ENCODE data around the gene LRRIQ3. TPM values are rescaled to one million over a fixed set of nuclear protein-coding genes. Genes with fewer than 3 reads are reported as not detected.

The LRRIQ3 gene
- total and polyA plus RNA-seq, 2 of the 4 experiments (the other 2 are of a cell fraction) = 1.2 to 1.8 TPM

- H2BK20ac ChIP-seq (ENCODE audit: low read depth, low read length) = no peak overlapping the region
- no peak overlapping the region for H2BK15ac ChIP-seq (ENCODE audit: low read depth, low read length)
- H2BK5ac ChIP-seq (ENCODE audit: low read depth, low read length, poor library complexity, severe bottlenecking) = no peak overlapping the region
- no peaks in the 10 kb centered on the region for H4K20me1 ChIP-seq (ENCODE audit: insufficient read depth, low read length)
- no TSS peak for BruUV-seq (replicated peaks)
- H4K8ac ChIP-seq (ENCODE audit: low read depth in 2 of 2, low read length in 2 of 2) = no peak overlapping the region
- no peak overlapping the region for H4K5ac ChIP-seq (ENCODE audit: low read depth, low read length)
- H2AFZ ChIP-seq (replicated peaks; ENCODE audit: low read length, poor library complexity) = no peak overlapping the region
- TF ChIP-seq CHD1 (IDR thresholded peaks at IDR 0.05; ENCODE audit: low read depth, low read length) (no peak), SMC3 (IDR thresholded peaks at IDR 0.05; ENCODE audit: low read depth, low read length) (no peak), BHLHE40 (IDR thresholded peaks at IDR 0.05; ENCODE audit: low read depth, low read length) (no peak), MAFK (IDR thresholded peaks at IDR 0.05; ENCODE audit: low read depth, low read length) (no peak), MXI1 (IDR thresholded peaks at IDR 0.05; ENCODE audit: borderline replicate concordance, low read depth, low read length) (no peak), NFE2L2 (IDR thresholded peaks at IDR 0.05; ENCODE audit: low read depth, low read length) (no peak), MAZ (IDR thresholded peaks at IDR 0.05; ENCODE audit: borderline replicate concordance, low read depth, low read length) (no peak), FOS (IDR thresholded peaks at IDR 0.05; ENCODE audit: low read depth, low read length) (no peak), CEBPB (IDR thresholded peaks at IDR 0.05; ENCODE audit: low read depth, low read length) (no peak), CTCF (conservative IDR thresholded peaks at IDR 0.05; ENCODE audit: low read depth, low read length) (no peak), RFX5 (IDR thresholded peaks at IDR 0.05; ENCODE audit: low read depth, low read length) (no peak), RAD21 (IDR thresholded peaks at IDR 0.05; ENCODE audit: low read length) (no peak)
- H3K9me1 ChIP-seq (ENCODE audit: insufficient read depth, low read length) = no peaks in the 10 kb centered on the region
- no peak overlapping the region for H2AK9ac ChIP-seq (replicated peaks; ENCODE audit: low read depth, low read length, poor library complexity)
- H3K4me1 ChIP-seq (ENCODE audit: control insufficient read depth, insufficient read depth, low read length) = no peaks in the 10 kb centered on the region
- dilution Hi-C loops (cut with HindIII; ENCODE audit: low sequenced_read_pairs, unreplicated experiment) (no loop called here), in situ Hi-C loops (cut with MboI; ENCODE audit: low sequenced_read_pairs) (no loop called here), intact Hi-C loops (cut with micrococcal nuclease) (loop anchor here (5.0 to 10.0 kb wide), 2 partner anchors 471 to 498 kb away; no protein-coding TSS in a partner anchor)
- H3K18ac ChIP-seq (ENCODE audit: low read depth, low read length) = no peak overlapping the region
- H3K4me2 ChIP-seq (ENCODE audit: low read depth, low read length) = no peak overlapping the region
- no peak overlapping the region for H2AK5ac ChIP-seq (ENCODE audit: low read depth, low read length)
- H3K14ac ChIP-seq (replicated peaks; ENCODE audit: low read depth, low read length) = no peak overlapping the region
- DNase-seq (no peak), ATAC-seq (ENCODE audit: low read depth) (no peak)
- no peaks in the 10 kb centered on the region for H3K36me3 ChIP-seq (ENCODE audit: control insufficient read depth, insufficient read depth, low read length)
- CTCF ChIA-PET = interaction anchor here (0.8 kb wide), 1 partner anchor 465 kb away, joined by 3 read pairs; no protein-coding TSS in a partner anchor
- no peak overlapping the region for H3K23ac ChIP-seq (ENCODE audit: low read depth, low read length)
- H3K4me3 ChIP-seq (ENCODE audit: insufficient read depth, low read depth, low read length) = no peak overlapping the region
- no peak overlapping the region for H3K56ac ChIP-seq (ENCODE audit: extremely low read depth, insufficient read depth, low read length)
- no peak overlapping the region for H4K91ac ChIP-seq (ENCODE audit: insufficient read depth, low read depth, low read length)
- H3K9me3 ChIP-seq (ENCODE audit: control insufficient read depth, insufficient read depth, low read length) = no peaks in the 10 kb centered on the region
- no peak overlapping the region for H2BK120ac ChIP-seq (ENCODE audit: low read depth, low read length)
- H3K27me3 ChIP-seq (ENCODE audit: control insufficient read depth, insufficient read depth, low read length) = no peaks in the 10 kb centered on the region
- H3K9ac ChIP-seq (ENCODE audit: low read depth, low read length) = no peak overlapping the region
- POLR2A ChIA-PET (ENCODE audit: unreplicated experiment) = no interaction called here
- H3K4ac ChIP-seq (ENCODE audit: low read depth, low read length) = no peak overlapping the region
- no peaks in the 10 kb centered on the region for H3K79me1 ChIP-seq (ENCODE audit: low read depth in 1 of 2, low read length in 2 of 2)
- no peak overlapping the region for H3K27ac ChIP-seq (ENCODE audit: insufficient read depth, low read length)
These were observed 194.2 kb downstream of the LRRIQ3 start for GRCh38 chr1:74003806-74004205.
